Stimulated activated naive CD8-positive, alpha-beta T cell treated with anti-CD3 and anti-CD28 coated beads, Interleukin-15, Interleukin-2, amounts not matched to agents 100 U/mL and 50 U/mL, for 24 hours (primary cell): ENCODE measurements around the gene TBC1D32.
A peak's percentile ranks its signal among the peaks of the same experiment; 100 is the strongest.
"Not testable (repeated sequence)": the region's sequence is repeated elsewhere in the genome, so short reads cannot be mapped to it uniquely, and the experiment has no call there.

Source experiments
- ATAC-seq: fragments of 150-1000 bp; cut with Tn5 transposase; one replicate; pipeline ENCODE4 v1.10.0; 2021
- DNase-seq: peaks from one replicate; pipeline ENCODE4 v3.0.0; 2021

The TBC1D32 gene, protein sequence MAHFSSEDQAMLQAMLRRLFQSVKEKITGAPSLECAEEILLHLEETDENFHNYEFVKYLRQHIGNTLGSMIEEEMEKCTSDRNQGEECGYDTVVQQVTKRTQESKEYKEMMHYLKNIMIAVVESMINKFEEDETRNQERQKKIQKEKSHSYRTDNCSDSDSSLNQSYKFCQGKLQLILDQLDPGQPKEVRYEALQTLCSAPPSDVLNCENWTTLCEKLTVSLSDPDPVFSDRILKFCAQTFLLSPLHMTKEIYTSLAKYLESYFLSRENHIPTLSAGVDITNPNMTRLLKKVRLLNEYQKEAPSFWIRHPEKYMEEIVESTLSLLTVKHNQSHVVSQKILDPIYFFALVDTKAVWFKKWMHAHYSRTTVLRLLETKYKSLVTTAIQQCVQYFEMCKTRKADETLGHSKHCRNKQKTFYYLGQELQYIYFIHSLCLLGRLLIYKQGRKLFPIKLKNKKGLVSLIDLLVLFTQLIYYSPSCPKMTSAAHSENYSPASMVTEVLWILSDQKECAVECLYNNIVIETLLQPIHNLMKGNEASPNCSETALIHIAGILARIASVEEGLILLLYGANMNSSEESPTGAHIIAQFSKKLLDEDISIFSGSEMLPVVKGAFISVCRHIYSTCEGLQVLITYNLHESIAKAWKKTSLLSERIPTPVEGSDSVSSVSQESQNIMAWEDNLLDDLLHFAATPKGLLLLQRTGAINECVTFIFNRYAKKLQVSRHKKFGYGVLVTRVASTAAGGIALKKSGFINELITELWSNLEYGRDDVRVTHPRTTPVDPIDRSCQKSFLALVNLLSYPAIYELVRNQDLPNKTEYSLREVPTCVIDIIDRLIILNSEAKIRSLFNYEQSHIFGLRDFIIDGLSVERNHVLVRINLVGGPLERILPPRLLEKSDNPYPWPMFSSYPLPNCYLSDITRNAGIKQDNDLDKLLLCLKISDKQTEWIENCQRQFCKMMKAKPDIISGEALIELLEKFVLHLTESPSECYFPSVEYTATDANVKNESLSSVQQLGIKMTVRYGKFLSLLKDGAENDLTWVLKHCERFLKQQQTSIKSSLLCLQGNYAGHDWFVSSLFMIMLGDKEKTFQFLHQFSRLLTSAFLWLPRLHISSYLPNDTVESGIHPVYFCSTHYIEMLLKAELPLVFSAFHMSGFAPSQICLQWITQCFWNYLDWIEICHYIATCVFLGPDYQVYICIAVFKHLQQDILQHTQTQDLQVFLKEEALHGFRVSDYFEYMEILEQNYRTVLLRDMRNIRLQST

DNA sequence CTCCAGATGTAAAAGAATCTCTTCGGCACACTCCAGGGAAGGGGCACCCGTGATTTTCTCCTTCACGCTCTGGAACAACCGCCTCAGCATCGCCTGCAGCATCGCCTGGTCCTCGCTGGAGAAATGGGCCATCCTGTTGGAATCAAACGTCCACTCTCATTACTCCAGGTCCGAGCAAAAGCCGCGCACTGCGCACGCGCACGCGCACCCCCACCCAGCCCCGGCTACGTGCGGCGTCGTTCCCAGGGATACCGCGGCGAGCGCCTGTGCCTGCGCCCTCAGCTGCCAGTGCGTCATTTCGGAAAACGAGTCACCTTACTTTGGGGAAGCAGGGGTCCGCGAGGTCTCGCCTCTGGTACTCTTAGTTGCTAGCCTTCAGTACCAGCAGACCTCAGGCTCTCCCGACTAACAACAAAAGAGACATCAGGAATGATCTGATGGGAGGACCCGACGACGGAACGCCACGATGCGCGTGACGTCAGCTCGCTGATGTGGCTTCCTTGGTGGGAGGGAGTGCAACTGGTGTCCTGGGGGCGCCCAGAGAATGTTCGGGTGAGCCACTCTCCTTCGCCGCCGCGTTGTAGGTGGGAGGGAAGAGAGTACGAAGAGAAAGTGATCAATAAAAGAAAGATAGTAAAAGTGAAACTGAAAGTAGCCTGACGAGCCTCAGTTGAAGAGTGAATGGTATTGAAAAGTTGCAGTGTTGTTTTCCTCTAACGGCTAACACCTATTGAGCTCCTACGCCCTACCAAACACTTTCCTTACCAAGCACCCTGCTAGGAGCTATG is at the start of gene TBC1D32:
Gene TBC1D32, minus strand, starts transcription at position 182 of the 788 bp plus-strand sequence. Its CDS starts 50 bp downstream, at position 132.
- ATAC-seq: peak; percentile 92
- peak; percentile 91 for DNase-seq

DNA sequence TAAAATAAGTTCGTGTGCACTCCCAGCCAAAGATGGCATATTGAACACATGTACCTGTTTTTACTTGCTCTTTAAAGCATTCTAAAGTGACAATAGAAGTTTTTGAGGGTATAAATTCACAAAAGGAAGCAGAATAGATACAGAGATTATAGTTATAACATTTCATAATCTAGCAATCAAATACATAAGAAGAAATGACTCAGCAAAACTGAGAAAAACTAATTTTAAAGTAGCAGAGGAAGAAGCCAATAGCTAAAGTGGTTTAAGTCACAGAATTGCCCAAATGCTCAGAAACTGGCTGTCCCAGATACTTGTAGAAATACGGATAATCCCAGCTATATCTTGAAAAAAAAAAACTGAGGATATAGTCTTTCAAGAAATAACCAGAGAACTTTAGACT is 49.2 kb upstream of the TBC1D32 start:
- DNase-seq (no peak), ATAC-seq (no peak)

DNA sequence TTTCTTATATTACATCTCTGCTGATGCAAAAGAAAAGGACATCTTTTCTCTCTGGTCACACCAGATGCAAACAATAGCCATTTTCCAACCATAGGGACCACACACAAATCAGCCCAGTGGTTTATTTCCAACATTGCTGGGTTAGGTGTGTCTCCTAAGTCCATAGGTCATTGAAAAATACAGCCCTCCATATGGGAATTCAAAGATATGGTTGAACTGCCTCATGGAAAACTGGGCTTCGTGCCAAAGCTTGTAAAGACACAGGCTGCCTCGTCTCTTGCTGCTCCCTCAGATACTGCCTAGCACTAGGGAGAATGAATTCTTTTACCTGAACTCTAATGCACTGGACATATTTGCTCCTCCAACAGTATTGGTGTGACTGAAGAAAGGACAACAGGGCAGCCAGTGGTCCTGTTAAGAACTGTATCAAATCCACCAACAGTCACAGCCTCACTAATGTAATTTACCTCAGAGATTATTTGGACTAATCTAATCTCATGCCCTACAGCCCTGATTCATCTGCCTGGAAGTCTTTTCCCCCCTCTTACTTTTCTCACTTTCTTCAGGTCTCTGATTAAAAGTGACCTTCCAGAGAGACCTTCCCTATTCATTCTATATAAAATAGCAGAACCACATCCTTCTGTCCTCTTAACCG is 48.3 kb upstream of the TBC1D32 start:
- no peak for DNase-seq
- ATAC-seq: no peak

- DNase-seq (no peak), ATAC-seq (no peak)
Observed at GRCh38 chr6:121376411-121376810, 42.1 kb upstream of the TBC1D32 start.

DNA sequence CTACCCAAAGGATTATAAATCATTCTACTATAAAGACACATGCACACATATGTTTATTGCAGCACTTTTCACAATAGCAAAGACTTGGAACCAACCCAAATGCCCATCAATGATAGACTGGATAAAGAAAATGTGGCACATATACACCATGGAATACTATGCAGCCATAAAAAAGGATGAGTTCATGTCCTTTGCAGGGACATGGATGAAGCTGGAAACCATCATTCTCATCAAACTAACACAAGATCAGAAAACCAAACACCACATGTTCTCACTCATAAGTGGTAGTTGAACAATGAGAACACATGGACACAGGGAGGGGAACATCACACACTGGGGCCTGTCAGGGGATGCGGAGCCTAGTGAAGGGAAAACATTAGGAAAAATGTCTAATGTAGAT is 39.9 kb upstream of the TBC1D32 start:
- DNase-seq, ATAC-seq: not testable (repeated sequence)

GRCh38 chr6:121365536-121366521 is 31.5 kb upstream of the TBC1D32 start:
- no peak for DNase-seq
- ATAC-seq: no peak

GRCh38 chr6:121356575-121356974 is 22.3 kb upstream of the TBC1D32 start:
- no peak for DNase-seq
- no peak for ATAC-seq

GRCh38 chr6:121354764-121355163 is 20.5 kb upstream of the TBC1D32 start:
- ATAC-seq (no peak), DNase-seq (no peak)

DNA sequence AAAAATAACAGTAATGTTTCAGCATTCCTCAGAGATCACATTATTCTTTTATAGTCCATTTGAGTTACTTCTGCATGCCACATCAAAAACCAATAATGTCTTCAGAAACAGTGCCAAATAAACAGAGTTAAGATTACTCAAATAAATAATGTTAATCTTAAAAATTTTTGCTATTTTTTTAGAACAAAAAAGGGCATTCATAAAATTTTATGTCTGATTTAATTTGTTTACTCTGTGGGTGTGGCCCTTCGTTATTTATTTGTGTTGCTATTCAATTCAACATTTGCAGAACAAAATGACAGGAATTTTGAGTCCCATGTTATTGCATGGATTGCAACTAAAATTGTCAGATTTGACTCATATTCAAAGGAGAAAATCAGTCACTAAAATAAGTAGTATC is 18.7 kb upstream of the TBC1D32 start:
- no peak for ATAC-seq
- DNase-seq: no peak

GRCh38 chr6:121351916-121352315 is 17.6 kb upstream of the TBC1D32 start:
- DNase-seq (no peak), ATAC-seq (no peak)

GRCh38 chr6:121349596-121349995 is 15.3 kb upstream of the TBC1D32 start:
- no peak for DNase-seq
- no peak for ATAC-seq

- ATAC-seq (no peak), DNase-seq (no peak)
Observed at GRCh38 chr6:121347484-121347883, 13.2 kb upstream of the TBC1D32 start.

GRCh38 chr6:121344539-121344938 is 10.3 kb upstream of the TBC1D32 start:
- no peak for ATAC-seq

DNA sequence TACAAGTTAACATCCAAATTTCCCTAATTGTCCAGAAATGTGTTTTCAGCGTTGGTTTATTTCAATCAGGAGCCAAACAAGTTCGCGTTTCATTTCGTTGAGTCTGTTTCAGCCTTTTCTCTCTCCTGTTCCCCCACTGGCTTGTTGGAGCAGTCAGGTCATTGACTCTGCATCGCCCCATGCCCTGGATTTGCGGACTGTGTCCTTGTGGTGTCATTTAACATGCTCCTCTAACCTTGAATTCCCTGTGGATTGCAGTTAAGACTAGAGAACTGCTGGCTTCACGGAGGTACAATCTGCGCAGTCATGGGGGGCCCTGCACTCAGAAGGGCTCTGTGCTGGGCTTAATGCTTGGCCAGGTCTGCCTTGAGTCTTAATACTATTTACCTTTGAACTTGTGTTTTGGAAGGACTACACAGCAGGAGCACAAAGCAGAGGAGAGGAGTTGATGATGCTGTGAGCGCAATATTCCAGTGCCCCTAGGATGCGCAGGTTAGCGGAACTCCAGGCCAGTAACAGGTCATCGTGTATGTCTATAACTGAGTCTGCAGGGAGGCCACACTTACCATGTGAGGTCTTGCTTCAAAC is 5.5 kb upstream of the TBC1D32 start:
- DNase-seq (no peak), ATAC-seq (no peak)

More at GRCh38 chr6:121344539-121344938, 10.3 kb upstream of the TBC1D32 start:
- DNase-seq: no peak

DNA sequence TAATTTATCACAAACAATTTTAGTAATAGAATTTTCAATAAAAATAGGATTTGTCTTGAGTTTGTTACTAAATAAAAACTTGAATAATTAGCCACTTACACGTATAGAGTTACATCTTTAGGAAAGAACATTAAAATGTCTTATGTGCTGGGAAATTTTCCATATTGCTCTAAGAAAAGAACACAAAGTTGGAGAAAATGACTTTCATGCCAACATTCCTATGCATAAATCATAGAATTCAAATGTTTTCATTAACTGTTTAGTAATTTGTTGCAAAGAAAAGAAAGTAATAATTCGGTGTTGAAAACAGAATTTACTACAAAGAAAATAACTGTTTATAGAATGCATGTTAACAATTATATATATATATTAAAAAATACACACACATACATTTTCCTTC is 4.7 kb upstream of the TBC1D32 start:
- ATAC-seq (no peak), DNase-seq (no peak)

DNA sequence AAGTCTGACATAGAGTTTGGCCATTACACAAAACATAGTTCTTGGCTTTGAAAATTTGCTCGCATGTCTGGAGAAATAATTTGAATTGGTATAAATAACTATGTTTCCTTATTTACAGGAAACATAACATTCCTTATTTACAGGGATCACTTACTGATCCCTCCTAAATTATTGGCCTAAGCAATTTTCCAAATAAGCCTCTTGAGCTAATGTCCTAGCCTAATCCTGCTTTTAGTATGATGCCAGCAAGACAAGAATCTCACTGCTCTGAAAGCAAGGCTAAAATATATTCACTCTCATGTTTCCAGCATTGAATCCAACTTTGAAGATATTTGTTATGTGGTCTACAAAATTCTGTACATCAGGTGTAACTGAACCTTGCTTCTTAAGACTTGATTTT is 4.1 kb upstream of the TBC1D32 start:
- no peak for ATAC-seq
- no peak for DNase-seq

DNA sequence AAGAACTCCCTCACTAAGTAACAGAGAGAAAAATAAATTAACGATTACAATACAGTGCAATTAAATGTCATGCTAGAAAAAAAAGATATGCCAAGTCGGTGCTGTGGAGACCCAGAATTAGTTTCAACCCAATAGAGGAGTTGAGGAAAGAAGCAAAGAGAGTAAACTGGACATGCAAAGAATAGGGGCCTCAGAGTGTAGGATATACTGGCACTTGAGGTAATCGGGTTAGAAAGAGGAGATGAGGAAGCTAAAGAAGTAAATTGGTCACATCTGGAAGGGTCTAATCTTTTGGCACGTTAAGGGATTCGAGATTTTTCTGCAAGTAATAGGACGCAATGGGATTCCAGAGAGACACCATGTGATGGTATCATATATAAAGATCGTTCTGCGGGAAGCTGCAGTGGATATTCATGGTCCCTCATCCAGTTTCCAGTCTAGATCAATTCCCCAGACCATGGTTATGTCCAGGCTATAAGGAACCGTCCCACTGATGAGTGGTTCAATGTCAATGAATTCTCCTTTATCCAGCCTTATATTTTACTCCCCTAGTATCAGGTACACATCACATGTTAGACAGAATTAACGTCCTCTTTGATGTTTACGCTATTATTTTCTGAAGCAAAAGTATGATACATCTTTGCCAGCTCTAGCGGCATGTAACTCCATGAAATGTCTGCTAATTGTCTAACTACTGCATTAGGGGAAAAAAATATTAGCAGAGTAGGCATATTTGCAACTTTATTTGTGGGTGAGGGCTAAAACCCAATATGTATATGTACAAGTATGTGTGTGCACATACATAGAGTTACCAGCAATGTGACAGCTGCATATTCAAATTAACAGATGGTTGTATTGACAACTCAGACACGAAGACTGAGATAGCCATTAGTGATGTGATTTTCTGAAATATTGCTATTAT is 1.1 kb upstream of the TBC1D32 start:
- ATAC-seq: no peak

GRCh38 chr6:121333694-121334093 is 586 bp downstream of the TBC1D32 start:
- DNase-seq, ATAC-seq: not testable (repeated sequence)

More for the DNA sequence above, 1.1 kb upstream of the TBC1D32 start:
- no peak for DNase-seq
